Adrenal gland (tissue), 5 donors: ENCODE data around the gene PARD6G.

ENCODE experiments used
- CTCF ChIP-seq, 6 experiments: fragments of 450-650 bp in 4 of 6; fragments of 200-600 bp in 2 of 6; sonication (generic) in 1 of 6; IDR thresholded peaks; 1 replicate in 5 of 6; 2 replicates in 1 of 6; pipeline versions ENCODE4 v1.5.1 to v1.8.0; 2016 to 2021; ENCODE audit warnings: antibody characterized with exemption in 6 of 6, mild to moderate bottlenecking in 2 of 6, moderate library complexity in 1 of 6
- POLR2A ChIP-seq, 2 donors: fragments of 450-650 bp; IDR thresholded peaks; one replicate each; pipeline ENCODE4 v1.6.1; 2017; ENCODE audit warnings: antibody characterized with exemption in 2 of 2, mild to moderate bottlenecking in 2 of 2, moderate library complexity in 1 of 2
- donor health status: DM: no; HTN: no; CAD: no.

- TF ChIP-seq CTCF (IDR thresholded peaks at IDR 0.05), result no peak
- no peak for TF ChIP-seq POLR2A (IDR thresholded peaks at IDR 0.05)
Observed at GRCh38 chr18:80170395-80171053, 76.8 kb downstream of the PARD6G start.
